GM18511 (cell line): ENCODE data around the gene MRNIP.
A peak's percentile ranks its signal among the peaks of the same experiment; 100 is the strongest.
"Not testable (repeated sequence)": the region's sequence is repeated elsewhere in the genome, so short reads cannot be mapped to it uniquely, and the experiment has no call there.

ENCODE experiments used
- ATAC-seq: cut with Tn5 transposase; IDR thresholded peaks from one replicate; pipeline ENCODE4 v1.9.1; 2021; ENCODE audit warnings: mild to moderate bottlenecking, moderate library complexity; ENCODE audit not compliant: unreplicated experiment

Gene MRNIP

GRCh38 chr5:179795049-179795862 lies 63.4 kb downstream of the MRNIP start:
- ATAC-seq, result peak; percentile 2

GRCh38 chr5:179794575-179794974 lies 64.0 kb downstream of the MRNIP start:
- no peak for ATAC-seq

- ATAC-seq, result no peak
Measured at GRCh38 chr5:179794171-179794570, 64.4 kb downstream of the MRNIP start.

GRCh38 chr5:179793468-179794139 lies 65.0 kb downstream of the MRNIP start, which contains the start of gene LTC4S:
LTC4S (plus strand) TSS chr5:179793986; CDS start chr5:179794081, 95 bp downstream.
- ATAC-seq, result peak; percentile 24

GRCh38 chr5:179792612-179793467 lies 65.8 kb downstream of the MRNIP start:
- ATAC-seq, result no peak

- no peak for ATAC-seq
Measured at GRCh38 chr5:179791881-179792611, 66.6 kb downstream of the MRNIP start.

GRCh38 chr5:179789278-179789677 lies 69.3 kb downstream of the MRNIP start:
- not testable (repeated sequence) for ATAC-seq

GRCh38 chr5:179788193-179788854 lies 70.3 kb downstream of the MRNIP start:
- ATAC-seq, result no peak
